ENCODE results near the gene CAPN14.

CAPN14 gene

GRCh38 chr2:31217465-31218200 lies at the start of gene CAPN14:
TSS of gene CAPN14 (minus strand) at chr2:31217515. CDS start at chr2:31205447, 12,068 bp downstream.
- no peak for DNase-seq
- TF ChIP-seq POLR2A (IDR thresholded peaks at IDR 0.05; ENCODE audit: low read length), result no peak
- no peak for TF ChIP-seq GATA1 (IDR thresholded peaks at IDR 0.05; ENCODE audit: low read depth, low read length)

- no peak for DNase-seq
- no peak for TF ChIP-seq POLR2A (IDR thresholded peaks at IDR 0.05; ENCODE audit: low read length)
- TF ChIP-seq GATA1 (IDR thresholded peaks at IDR 0.05; ENCODE audit: low read depth, low read length), result no peak
Measured at GRCh38 chr2:31266804-31267203, 49.5 kb upstream of the CAPN14 start.

GRCh38 chr2:31265234-31265633 lies 47.9 kb upstream of the CAPN14 start:
- no peak for DNase-seq
- no peak for TF ChIP-seq GATA1 (IDR thresholded peaks at IDR 0.05; ENCODE audit: low read depth, low read length)
- TF ChIP-seq POLR2A (IDR thresholded peaks at IDR 0.05; ENCODE audit: low read length), result no peak

GRCh38 chr2:31263636-31264190 lies 46.4 kb upstream of the CAPN14 start:
- no peak for TF ChIP-seq GATA1 (IDR thresholded peaks at IDR 0.05; ENCODE audit: low read depth, low read length)
- TF ChIP-seq POLR2A (IDR thresholded peaks at IDR 0.05; ENCODE audit: low read length), result no peak
- no peak for DNase-seq

- no peak for DNase-seq
- TF ChIP-seq POLR2A (IDR thresholded peaks at IDR 0.05; ENCODE audit: low read length) (no peak), GATA1 (IDR thresholded peaks at IDR 0.05; ENCODE audit: low read depth, low read length) (no peak)
Measured at GRCh38 chr2:31260870-31261269, 43.6 kb upstream of the CAPN14 start.

- no peak for DNase-seq
- TF ChIP-seq POLR2A (IDR thresholded peaks at IDR 0.05; ENCODE audit: low read length), result no peak
- TF ChIP-seq GATA1 (IDR thresholded peaks at IDR 0.05; ENCODE audit: low read depth, low read length), result no peak
Measured at GRCh38 chr2:31259075-31259474, 41.8 kb upstream of the CAPN14 start.

- DNase-seq, result no peak
- no peak for TF ChIP-seq POLR2A (IDR thresholded peaks at IDR 0.05; ENCODE audit: low read length)
- no peak for TF ChIP-seq GATA1 (IDR thresholded peaks at IDR 0.05; ENCODE audit: low read depth, low read length)
Measured at GRCh38 chr2:31258351-31258750, 41.0 kb upstream of the CAPN14 start.

- DNase-seq, result no peak
- no peak for TF ChIP-seq POLR2A (IDR thresholded peaks at IDR 0.05; ENCODE audit: low read length)
Measured at GRCh38 chr2:31256611-31257382, 39.5 kb upstream of the CAPN14 start.

GRCh38 chr2:31255911-31256571 lies 38.7 kb upstream of the CAPN14 start:
- no peak for TF ChIP-seq GATA1 (IDR thresholded peaks at IDR 0.05; ENCODE audit: low read depth, low read length)
- TF ChIP-seq POLR2A (IDR thresholded peaks at IDR 0.05; ENCODE audit: low read length), result no peak
- no peak for DNase-seq

- DNase-seq, result no peak
- TF ChIP-seq GATA1 (IDR thresholded peaks at IDR 0.05; ENCODE audit: low read depth, low read length), result no peak
- no peak for TF ChIP-seq POLR2A (IDR thresholded peaks at IDR 0.05; ENCODE audit: low read length)
Measured at GRCh38 chr2:31254237-31255203, 37.2 kb upstream of the CAPN14 start.

- peak; percentile 3 to 35 for DNase-seq
- TF ChIP-seq POLR2A (IDR thresholded peaks at IDR 0.05; ENCODE audit: low read length) (peak; percentile 15), GATA1 (IDR thresholded peaks at IDR 0.05; ENCODE audit: low read depth, low read length) (no peak)
Measured at GRCh38 chr2:31253356-31254131, 36.2 kb upstream of the CAPN14 start.

GRCh38 chr2:31251851-31252250 lies 34.5 kb upstream of the CAPN14 start:
- TF ChIP-seq GATA1 (IDR thresholded peaks at IDR 0.05; ENCODE audit: low read depth, low read length) (no peak), POLR2A (IDR thresholded peaks at IDR 0.05; ENCODE audit: low read length) (no peak)
- DNase-seq, result no peak
